Fibroblast of lung (primary cell): ENCODE measurements around the gene MESD.

Source experiments
- CTCF ChIP-seq, 2 donors: IDR thresholded peaks in 1 of 2; conservative IDR thresholded peaks in 1 of 2; 1 replicate in 1 of 2; 2 replicates in 1 of 2; pipeline ENCODE4 v1.5.1; 2011 to 2012; ENCODE audit warnings: low read length in 2 of 2, control low read depth in 1 of 2, inconsistent platforms in 1 of 2, low read depth in 1 of 2, mild to moderate bottlenecking in 1 of 2
- EZH2 ChIP-seq: IDR thresholded peaks from 2 replicates; pipeline ENCODE4 v1.5.1; 2012; ENCODE audit warnings: low read length, control low read depth, mild to moderate bottlenecking; ENCODE audit errors: missing control alignments

- TF ChIP-seq CTCF (conservative IDR thresholded peaks at IDR 0.05 in 1 of 2, IDR thresholded peaks at IDR 0.05 in 1 of 2; ENCODE audit: low read depth in 1 of 2, low read length in 2 of 2) (no peak), EZH2 (no peak)
Measured at GRCh38 chr15:80945605-80946004, 44.0 kb downstream of the MESD start.
